Measurements from ENCODE around the gene DIDO1. TPM values are rescaled to one million over a fixed set of nuclear protein-coding genes. Genes with fewer than 3 reads are reported as not detected.

Gene DIDO1
- total and polyA plus RNA-seq, 2 of the 13 experiments (the other 11 are each of a cell fraction or from before 2014, with no cell fraction given): 75.0 to 75.1 TPM

DNA sequence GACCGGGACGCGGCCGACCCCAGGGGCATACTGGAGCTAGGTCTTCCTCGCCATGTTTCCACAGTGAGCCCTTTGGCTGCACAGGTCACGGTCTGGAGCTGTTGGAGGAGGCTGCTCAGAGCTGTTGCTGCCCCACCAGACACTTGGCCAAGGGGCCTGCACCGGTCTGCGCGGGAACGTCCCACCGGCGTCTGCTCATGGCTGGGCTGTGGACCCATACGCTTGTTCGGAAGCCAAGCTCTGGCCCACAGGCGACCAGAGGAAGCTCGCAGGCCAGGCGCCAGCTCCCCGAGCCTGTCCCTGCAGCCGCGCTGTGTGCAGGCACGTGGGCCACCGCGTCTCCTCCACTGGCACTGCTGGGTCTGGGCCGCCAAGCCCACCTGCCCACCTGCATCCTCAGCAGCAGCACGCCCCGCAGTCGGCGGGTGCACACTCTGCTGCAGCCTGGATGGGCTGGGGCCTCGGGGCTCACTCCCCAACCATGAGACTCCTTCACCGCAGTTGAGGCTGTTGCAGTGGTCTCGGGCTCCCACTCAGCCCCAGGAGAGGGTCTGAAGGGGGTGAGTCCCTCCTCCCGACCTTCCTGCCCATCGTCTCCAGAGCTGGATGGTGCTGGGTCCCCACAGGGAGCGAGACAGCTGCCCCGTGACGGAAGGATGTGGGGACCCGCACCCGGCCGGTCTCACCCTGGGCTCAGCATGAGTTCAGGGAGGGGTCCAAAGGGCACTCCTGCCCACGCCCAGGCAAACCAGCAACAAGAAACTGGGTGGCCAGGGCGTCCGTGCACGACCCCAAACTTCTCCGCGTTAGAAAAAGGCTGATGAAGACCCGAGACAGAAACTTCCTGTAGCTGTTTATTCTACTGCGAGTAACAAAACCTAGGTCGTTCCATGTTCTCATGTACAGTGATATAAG, 49.1 kb downstream of the DIDO1 start (continued):
- TF ChIP-seq, protein P1, sequence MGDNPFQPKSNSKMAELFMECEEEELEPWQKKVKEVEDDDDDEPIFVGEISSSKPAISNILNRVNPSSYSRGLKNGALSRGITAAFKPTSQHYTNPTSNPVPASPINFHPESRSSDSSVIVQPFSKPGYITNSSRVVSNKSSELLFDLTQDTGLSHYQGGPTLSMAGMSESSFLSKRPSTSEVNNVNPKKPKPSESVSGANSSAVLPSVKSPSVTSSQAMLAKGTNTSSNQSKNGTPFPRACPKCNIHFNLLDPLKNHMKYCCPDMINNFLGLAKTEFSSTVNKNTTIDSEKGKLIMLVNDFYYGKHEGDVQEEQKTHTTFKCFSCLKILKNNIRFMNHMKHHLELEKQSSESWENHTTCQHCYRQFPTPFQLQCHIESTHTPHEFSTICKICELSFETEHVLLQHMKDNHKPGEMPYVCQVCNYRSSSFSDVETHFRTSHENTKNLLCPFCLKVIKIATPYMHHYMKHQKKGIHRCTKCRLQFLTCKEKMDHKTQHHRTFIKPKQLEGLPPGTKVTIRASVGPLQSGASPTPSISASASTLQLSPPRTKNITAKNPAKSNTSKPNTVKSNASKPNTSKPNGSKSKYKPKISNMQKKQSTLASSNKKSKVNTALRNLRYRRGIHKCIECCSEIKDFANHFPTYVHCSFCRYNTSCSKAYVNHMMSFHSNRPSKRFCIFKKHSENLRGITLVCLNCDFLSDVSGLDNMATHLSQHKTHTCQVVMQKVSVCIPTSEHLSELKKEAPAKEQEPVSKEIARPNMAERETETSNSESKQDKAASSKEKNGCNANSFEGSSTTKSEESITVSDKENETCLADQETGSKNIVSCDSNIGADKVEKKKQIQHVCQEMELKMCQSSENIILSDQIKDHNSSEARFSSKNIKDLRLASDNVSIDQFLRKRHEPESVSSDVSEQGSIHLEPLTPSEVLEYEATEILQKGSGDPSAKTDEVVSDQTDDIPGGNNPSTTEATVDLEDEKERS (CRISPR knock-in tag; IDR thresholded peaks at IDR 0.05): peak; percentile 65
- TF ChIP-seq RFXAP (CRISPR knock-in tag; IDR thresholded peaks at IDR 0.05; ENCODE audit: borderline replicate concordance) (no peak), ZNF333 (CRISPR knock-in tag; IDR thresholded peaks at IDR 0.05; ENCODE audit: borderline replicate concordance) (no peak), AKAP8 (CRISPR knock-in tag; IDR thresholded peaks at IDR 0.05) (no peak), NFKBIZ (CRISPR knock-in tag; IDR thresholded peaks at IDR 0.05) (no peak), TBX2 (CRISPR knock-in tag; IDR thresholded peaks at IDR 0.05; ENCODE audit: borderline replicate concordance) (peak; percentile 15; the same call in 1 of the 2 replicates), ZNF550 (CRISPR knock-in tag; IDR thresholded peaks at IDR 0.05; ENCODE audit: borderline replicate concordance) (no peak), HDAC1 (CRISPR knock-in tag; IDR thresholded peaks at IDR 0.05) (peak; percentile 73), ELF4 (CRISPR knock-in tag; IDR thresholded peaks at IDR 0.05; ENCODE audit: borderline replicate concordance) (no peak), ZNF549 (CRISPR knock-in tag; IDR thresholded peaks at IDR 0.05) (no peak), XRCC5 (optimal IDR thresholded peaks at IDR 0.05; ENCODE audit: low read length) (peak; percentile 28), MXI1 (IDR thresholded peaks at IDR 0.05; ENCODE audit: borderline replicate concordance, low read depth, low read length) (no peak), TEAD2 (CRISPR knock-in tag; IDR thresholded peaks at IDR 0.05) (no peak), MLLT10 (CRISPR knock-in tag; IDR thresholded peaks at IDR 0.05) (no peak), MEIS2 (CRISPR knock-in tag; IDR thresholded peaks at IDR 0.05) (no peak)
- TF ChIP-seq, protein P2, sequence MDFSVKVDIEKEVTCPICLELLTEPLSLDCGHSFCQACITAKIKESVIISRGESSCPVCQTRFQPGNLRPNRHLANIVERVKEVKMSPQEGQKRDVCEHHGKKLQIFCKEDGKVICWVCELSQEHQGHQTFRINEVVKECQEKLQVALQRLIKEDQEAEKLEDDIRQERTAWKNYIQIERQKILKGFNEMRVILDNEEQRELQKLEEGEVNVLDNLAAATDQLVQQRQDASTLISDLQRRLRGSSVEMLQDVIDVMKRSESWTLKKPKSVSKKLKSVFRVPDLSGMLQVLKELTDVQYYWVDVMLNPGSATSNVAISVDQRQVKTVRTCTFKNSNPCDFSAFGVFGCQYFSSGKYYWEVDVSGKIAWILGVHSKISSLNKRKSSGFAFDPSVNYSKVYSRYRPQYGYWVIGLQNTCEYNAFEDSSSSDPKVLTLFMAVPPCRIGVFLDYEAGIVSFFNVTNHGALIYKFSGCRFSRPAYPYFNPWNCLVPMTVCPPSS (IDR thresholded peaks at IDR 0.05): no peak
- TF ChIP-seq, protein P3, sequence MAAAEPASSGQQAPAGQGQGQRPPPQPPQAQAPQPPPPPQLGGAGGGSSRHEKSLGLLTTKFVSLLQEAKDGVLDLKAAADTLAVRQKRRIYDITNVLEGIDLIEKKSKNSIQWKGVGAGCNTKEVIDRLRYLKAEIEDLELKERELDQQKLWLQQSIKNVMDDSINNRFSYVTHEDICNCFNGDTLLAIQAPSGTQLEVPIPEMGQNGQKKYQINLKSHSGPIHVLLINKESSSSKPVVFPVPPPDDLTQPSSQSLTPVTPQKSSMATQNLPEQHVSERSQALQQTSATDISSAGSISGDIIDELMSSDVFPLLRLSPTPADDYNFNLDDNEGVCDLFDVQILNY (CRISPR knock-in tag; conservative IDR thresholded peaks at IDR 0.05): no peak
- TF ChIP-seq, protein P4, sequence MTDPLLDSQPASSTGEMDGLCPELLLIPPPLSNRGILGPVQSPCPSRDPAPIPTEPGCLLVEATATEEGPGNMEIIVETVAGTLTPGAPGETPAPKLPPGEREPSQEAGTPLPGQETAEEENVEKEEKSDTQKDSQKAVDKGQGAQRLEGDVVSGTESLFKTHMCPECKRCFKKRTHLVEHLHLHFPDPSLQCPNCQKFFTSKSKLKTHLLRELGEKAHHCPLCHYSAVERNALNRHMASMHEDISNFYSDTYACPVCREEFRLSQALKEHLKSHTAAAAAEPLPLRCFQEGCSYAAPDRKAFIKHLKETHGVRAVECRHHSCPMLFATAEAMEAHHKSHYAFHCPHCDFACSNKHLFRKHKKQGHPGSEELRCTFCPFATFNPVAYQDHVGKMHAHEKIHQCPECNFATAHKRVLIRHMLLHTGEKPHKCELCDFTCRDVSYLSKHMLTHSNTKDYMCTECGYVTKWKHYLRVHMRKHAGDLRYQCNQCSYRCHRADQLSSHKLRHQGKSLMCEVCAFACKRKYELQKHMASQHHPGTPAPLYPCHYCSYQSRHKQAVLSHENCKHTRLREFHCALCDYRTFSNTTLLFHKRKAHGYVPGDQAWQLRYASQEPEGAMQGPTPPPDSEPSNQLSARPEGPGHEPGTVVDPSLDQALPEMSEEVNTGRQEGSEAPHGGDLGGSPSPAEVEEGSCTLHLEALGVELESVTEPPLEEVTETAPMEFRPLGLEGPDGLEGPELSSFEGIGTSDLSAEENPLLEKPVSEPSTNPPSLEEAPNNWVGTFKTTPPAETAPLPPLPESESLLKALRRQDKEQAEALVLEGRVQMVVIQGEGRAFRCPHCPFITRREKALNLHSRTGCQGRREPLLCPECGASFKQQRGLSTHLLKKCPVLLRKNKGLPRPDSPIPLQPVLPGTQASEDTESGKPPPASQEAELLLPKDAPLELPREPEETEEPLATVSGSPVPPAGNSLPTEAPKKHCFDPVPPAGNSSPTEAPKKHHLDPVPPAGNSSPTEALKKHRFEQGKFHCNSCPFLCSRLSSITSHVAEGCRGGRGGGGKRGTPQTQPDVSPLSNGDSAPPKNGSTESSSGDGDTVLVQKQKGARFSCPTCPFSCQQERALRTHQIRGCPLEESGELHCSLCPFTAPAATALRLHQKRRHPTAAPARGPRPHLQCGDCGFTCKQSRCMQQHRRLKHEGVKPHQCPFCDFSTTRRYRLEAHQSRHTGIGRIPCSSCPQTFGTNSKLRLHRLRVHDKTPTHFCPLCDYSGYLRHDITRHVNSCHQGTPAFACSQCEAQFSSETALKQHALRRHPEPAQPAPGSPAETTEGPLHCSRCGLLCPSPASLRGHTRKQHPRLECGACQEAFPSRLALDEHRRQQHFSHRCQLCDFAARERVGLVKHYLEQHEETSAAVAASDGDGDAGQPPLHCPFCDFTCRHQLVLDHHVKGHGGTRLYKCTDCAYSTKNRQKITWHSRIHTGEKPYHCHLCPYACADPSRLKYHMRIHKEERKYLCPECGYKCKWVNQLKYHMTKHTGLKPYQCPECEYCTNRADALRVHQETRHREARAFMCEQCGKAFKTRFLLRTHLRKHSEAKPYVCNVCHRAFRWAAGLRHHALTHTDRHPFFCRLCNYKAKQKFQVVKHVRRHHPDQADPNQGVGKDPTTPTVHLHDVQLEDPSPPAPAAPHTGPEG (CRISPR knock-in tag; IDR thresholded peaks at IDR 0.05): no peak

Measured in HepG2 (cell line).